ENCODE results near the gene PLCB3.

DNA sequence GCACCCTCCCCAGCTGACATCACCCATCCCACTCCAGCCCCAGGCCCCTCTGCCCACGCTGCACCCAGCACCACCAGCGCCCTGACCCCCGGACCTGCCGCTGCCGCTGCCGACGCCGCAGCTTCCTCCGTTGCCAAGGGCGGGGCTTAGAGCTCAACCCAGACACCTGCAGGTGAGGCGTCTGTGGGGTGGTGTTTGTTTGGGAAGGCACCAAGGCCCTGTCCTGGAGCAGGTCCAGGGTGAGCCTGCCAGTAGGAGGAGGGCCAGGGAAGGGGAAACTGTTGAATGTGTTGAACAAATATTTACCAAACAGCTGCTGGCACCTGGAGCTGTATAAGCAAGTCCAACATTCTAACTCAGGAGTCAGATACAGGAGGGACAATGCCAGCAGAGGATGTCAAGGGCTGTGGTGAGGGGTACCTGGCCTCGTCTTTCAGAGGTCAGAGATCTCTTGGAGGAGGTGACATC, 13.8 kb upstream of the PLCB3 start:
- TF ChIP-seq, protein P1, sequence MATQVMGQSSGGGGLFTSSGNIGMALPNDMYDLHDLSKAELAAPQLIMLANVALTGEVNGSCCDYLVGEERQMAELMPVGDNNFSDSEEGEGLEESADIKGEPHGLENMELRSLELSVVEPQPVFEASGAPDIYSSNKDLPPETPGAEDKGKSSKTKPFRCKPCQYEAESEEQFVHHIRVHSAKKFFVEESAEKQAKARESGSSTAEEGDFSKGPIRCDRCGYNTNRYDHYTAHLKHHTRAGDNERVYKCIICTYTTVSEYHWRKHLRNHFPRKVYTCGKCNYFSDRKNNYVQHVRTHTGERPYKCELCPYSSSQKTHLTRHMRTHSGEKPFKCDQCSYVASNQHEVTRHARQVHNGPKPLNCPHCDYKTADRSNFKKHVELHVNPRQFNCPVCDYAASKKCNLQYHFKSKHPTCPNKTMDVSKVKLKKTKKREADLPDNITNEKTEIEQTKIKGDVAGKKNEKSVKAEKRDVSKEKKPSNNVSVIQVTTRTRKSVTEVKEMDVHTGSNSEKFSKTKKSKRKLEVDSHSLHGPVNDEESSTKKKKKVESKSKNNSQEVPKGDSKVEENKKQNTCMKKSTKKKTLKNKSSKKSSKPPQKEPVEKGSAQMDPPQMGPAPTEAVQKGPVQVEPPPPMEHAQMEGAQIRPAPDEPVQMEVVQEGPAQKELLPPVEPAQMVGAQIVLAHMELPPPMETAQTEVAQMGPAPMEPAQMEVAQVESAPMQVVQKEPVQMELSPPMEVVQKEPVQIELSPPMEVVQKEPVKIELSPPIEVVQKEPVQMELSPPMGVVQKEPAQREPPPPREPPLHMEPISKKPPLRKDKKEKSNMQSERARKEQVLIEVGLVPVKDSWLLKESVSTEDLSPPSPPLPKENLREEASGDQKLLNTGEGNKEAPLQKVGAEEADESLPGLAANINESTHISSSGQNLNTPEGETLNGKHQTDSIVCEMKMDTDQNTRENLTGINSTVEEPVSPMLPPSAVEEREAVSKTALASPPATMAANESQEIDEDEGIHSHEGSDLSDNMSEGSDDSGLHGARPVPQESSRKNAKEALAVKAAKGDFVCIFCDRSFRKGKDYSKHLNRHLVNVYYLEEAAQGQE (IDR thresholded peaks at IDR 0.05; ENCODE audit: borderline replicate concordance) = no peak
- TF ChIP-seq, protein P2, sequence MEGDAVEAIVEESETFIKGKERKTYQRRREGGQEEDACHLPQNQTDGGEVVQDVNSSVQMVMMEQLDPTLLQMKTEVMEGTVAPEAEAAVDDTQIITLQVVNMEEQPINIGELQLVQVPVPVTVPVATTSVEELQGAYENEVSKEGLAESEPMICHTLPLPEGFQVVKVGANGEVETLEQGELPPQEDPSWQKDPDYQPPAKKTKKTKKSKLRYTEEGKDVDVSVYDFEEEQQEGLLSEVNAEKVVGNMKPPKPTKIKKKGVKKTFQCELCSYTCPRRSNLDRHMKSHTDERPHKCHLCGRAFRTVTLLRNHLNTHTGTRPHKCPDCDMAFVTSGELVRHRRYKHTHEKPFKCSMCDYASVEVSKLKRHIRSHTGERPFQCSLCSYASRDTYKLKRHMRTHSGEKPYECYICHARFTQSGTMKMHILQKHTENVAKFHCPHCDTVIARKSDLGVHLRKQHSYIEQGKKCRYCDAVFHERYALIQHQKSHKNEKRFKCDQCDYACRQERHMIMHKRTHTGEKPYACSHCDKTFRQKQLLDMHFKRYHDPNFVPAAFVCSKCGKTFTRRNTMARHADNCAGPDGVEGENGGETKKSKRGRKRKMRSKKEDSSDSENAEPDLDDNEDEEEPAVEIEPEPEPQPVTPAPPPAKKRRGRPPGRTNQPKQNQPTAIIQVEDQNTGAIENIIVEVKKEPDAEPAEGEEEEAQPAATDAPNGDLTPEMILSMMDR (IDR thresholded peaks at IDR 0.05; ENCODE audit: poor library complexity, severe bottlenecking) = no peak
- TF ChIP-seq EZH2 (IDR thresholded peaks at IDR 0.05; ENCODE audit: borderline replicate concordance, insufficient read depth, low read length, poor library complexity, severe bottlenecking) (no peak), EP300 (conservative IDR thresholded peaks at IDR 0.05; ENCODE audit: poor library complexity, severe bottlenecking) (no peak), MXI1 (conservative IDR thresholded peaks at IDR 0.05; ENCODE audit: poor library complexity, severe bottlenecking) (no peak), TAF1 (IDR thresholded peaks at IDR 0.05; ENCODE audit: low read depth) (no peak), POLR2AphosphoS5 (IDR thresholded peaks at IDR 0.05) (no peak)
